ENCODE measurements around the gene RCN1.

The RCN1 gene

GRCh38 chr11:32109592-32109991 is 18.7 kb downstream of the RCN1 start:
- no peak for TF ChIP-seq CTCF (IDR thresholded peaks at IDR 0.05)

- TF ChIP-seq CTCF (IDR thresholded peaks at IDR 0.05) = no peak
Observed at GRCh38 chr11:32110795-32111194, 19.9 kb downstream of the RCN1 start.

GRCh38 chr11:32113200-32113919 is 22.5 kb downstream of the RCN1 start:
- no peak for TF ChIP-seq CTCF (IDR thresholded peaks at IDR 0.05)

GRCh38 chr11:32113920-32114203 is 23.0 kb downstream of the RCN1 start:
- no peak for TF ChIP-seq CTCF (IDR thresholded peaks at IDR 0.05)

- no peak for TF ChIP-seq CTCF (IDR thresholded peaks at IDR 0.05)
Observed at GRCh38 chr11:32115446-32115845, 24.6 kb downstream of the RCN1 start.

- TF ChIP-seq CTCF (IDR thresholded peaks at IDR 0.05) = no peak
Observed at GRCh38 chr11:32116668-32117067, 25.8 kb downstream of the RCN1 start.

GRCh38 chr11:32118025-32118974 is 27.4 kb downstream of the RCN1 start:
- no peak for TF ChIP-seq CTCF (IDR thresholded peaks at IDR 0.05)
